Measurements from ENCODE around the gene TSPAN18.

The TSPAN18 gene

GRCh38 chr11:44709281-44709562 is 17.5 kb upstream of the TSPAN18 start:
- DNase-seq (ENCODE audit: low read depth): no peak
- no peak overlapping the region for H3K4me3 ChIP-seq (ENCODE audit: low read depth, low read length)
- TF ChIP-seq CTCF (IDR thresholded peaks at IDR 0.05; ENCODE audit: insufficient read depth, low read depth, low read length, missing control alignments): no peak

GRCh38 chr11:44709966-44710365 is 16.8 kb upstream of the TSPAN18 start:
- no peak for TF ChIP-seq CTCF (IDR thresholded peaks at IDR 0.05; ENCODE audit: insufficient read depth, low read depth, low read length, missing control alignments)
- DNase-seq (ENCODE audit: low read depth): no peak
- no peak overlapping the region for H3K4me3 ChIP-seq (ENCODE audit: low read depth, low read length)

DNA sequence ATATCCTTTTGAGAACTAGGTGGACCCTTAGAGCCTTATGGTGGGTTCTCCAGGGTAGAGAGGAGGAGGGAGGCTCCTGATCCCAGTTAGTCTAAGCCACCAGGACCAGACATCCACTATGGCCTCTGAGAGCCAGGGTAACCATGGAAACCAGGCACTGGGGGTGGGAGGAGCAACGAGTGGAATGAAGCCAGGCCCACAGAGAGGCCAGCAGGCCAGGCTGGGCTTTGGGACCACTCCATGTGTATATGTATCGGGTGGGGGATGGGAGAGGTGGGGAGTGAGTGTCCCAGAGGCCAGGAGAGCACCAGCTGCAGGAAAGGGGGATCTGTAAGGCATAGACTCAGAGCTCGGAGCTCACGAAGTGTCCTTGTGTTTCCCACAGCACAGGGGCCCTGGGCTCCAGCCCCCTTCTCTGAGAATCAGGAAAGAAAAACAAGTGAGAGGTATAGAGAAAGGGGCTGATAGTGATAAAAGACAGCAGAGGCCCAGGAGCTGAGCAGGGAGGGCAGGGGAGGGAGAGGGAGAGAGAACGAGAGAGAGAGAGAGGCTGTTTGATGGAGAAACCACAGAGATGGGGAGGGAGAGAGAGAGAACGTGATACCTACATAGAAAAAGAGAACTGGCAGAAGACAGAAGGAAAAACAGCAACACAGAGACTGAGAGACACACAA is 15.5 kb upstream of the TSPAN18 start:
- no peak for TF ChIP-seq CTCF (IDR thresholded peaks at IDR 0.05; ENCODE audit: insufficient read depth, low read depth, low read length, missing control alignments)
- DNase-seq (ENCODE audit: low read depth): no peak
- no peak overlapping the region for H3K4me3 ChIP-seq (ENCODE audit: low read depth, low read length)

DNA sequence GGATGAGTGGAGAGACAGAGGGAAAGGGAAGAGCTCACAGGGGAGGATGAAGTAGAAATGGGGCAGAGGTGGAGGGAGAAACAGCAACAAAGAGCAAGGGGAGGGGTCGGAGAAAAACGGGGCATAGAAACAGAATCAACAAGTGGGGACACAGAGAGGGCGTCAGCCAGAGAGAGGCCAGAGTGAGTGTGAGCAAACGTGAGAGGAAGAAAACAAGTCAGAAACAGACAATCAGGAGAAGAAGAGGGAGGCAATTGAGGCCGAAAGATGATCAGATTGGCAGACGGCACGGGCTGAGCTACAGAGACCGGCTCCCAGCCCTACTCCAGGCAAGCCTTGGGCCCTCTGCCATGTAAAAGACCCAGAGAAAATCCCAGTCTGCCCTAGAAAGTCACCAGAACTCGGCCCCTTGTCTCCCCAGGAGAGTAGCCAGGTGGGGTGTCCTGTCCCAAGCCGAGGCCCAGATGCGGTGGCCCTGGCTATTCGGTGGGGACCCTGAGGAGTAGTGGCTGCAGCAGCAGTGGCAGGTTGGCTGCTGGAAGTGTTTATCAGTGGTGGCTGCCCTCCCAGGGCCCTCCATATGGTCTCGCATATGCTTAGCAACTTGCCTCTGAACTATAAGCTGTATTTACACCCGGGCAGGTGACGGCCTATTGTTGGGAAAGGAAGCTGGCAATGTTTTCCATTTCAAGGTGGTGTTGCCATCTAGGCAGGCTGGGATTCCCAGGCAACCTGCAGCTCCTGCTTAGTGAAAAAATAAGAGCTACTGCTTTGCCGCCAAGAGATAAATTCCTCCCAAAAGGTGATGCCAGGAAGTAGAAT is 14.8 kb upstream of the TSPAN18 start:
- no peak overlapping the region for H3K4me3 ChIP-seq (ENCODE audit: low read depth, low read length)
- DNase-seq (ENCODE audit: low read depth): no peak
- no peak for TF ChIP-seq CTCF (IDR thresholded peaks at IDR 0.05; ENCODE audit: insufficient read depth, low read depth, low read length, missing control alignments)

DNA sequence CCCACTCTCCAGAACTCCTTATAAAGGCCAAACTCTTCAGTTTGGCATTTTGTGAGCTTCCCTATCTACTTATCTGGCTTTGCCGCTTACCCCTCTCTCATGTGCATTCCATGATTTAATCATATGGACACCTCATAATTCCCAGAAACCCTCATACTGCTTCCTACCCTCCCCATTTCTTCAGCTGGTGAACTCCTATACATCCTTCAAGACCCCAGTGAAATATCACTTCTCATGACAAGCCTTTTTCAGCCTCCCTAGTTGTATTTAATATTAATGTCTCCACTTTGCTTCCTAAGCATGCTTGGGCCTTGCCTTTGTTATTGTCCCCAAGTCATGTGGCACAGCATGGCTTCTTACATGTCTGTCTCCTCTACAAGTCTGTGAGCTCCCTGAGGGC is 13.7 kb upstream of the TSPAN18 start:
- no peak for TF ChIP-seq CTCF (IDR thresholded peaks at IDR 0.05; ENCODE audit: insufficient read depth, low read depth, low read length, missing control alignments)
- DNase-seq (ENCODE audit: low read depth): no peak
- H3K4me3 ChIP-seq (ENCODE audit: low read depth, low read length): no peak overlapping the region

DNA sequence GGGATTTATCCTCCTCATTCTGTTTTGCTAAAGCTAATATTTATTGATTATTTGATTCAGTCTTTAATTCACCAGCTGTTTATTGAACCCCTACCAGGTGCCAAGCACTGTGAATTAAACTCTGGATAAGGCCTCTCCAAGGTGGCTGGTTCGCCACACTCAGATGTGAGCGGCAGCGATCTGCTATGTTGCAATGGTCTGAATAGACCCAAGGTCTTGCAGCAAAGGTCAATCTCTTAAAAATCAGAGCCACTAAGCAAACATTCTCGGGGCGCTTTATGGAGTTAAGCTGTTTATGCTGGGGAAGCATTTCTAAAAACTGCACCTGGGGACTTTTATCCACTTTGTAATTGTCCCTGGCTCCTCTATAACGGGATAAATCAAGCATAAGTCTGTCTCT is 10.5 kb upstream of the TSPAN18 start:
- H3K4me3 ChIP-seq (ENCODE audit: low read depth, low read length): no peak overlapping the region
- DNase-seq (ENCODE audit: low read depth): no peak
- TF ChIP-seq CTCF (IDR thresholded peaks at IDR 0.05; ENCODE audit: insufficient read depth, low read depth, low read length, missing control alignments): no peak

Data from GM12865 (cell line).